ENCODE results near the gene RPS29. TPM values are rescaled to one million over a fixed set of nuclear protein-coding genes. Genes with fewer than 3 reads are reported as not detected.
A peak's percentile ranks its signal among the peaks of the same experiment; 100 is the strongest.

Gene RPS29
- total RNA-seq, 2 experiments from 2014 or later: 3,356 to 3,996 TPM

DNA sequence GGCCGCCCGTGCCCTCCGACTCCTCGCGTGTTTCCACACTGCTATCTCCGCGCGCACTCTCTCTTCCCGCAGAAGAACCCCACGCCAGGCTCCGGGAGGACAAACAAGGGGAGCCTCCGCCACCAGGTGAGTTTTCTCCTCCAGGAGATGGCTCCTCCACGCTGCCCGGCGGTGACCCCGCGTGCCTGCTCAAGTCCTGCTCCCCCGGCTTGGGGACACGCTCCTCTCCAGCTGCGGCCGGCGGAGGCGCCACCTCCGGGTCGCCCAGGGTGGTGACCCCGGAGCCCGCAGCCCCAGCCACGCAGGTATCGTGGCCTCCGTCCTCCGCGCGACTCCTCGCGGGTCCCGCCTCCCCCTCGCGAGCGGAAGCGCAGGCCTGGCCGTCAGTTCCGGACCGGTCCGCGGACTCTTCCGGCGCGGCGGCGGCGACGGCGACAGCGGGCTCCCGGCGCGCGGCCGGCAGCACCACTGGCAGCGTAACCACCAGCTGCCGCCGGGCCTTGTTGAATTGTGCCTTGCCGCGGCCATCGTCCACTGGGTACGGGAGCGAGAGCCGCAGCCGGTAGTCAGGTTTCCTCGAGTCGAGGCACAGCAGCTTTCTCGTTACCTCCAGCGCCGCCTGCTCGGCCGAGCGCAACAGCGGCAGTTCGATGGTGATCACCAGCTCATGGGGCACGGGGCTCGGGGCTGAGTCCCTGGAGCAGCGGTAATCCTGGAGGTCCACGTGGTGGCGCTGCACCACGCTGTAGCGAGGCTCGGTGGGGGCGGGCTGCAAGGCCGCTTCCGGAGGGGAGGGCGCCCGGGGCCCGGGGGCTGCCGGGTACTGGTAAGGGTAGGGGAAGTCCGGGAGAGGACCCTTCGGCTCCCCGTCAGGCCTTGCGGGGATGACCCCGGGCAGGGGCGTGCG lies 47.7 kb upstream of the RPS29 start:
- Mint-ChIP-seq H3K27me3 (no peaks in the 10 kb centered on the region), H3K9me3 (no peaks in the 10 kb centered on the region), H3K27ac (peak overlapping the region; percentile 83), H3K4me1 (ENCODE audit: low read depth) (peaks cover 46% of the 10 kb centered on the region), H3K36me3 (ENCODE audit: low read depth) (peaks cover 44% of the 10 kb centered on the region), H3K4me3 (peak overlapping the region; percentile 98)
- DNase-seq (peak; percentile 89 to 97 (median 93)), ATAC-seq (ENCODE audit: poor library complexity) (peak; percentile 82)
- peak overlapping the region; percentile 83 for H3K4me3 ChIP-seq (ENCODE audit: low read length)
- no peaks in the 10 kb centered on the region for H3K27me3 ChIP-seq (ENCODE audit: control insufficient read depth in 1 of 2, insufficient read depth in 2 of 2, low read length in 2 of 2)
- H3K27ac ChIP-seq (ENCODE audit: low read depth in 1 of 2, low read length in 2 of 2): peak overlapping the region; percentile 97 to 99
- intact Hi-C loops (cut with DNase I, micrococcal nuclease): loop anchor here (1.0 to 5.0 kb wide), 10 partner anchors 13 to 898 kb away; partner anchors contain the start of genes MGAT2 (in 2 of the 2), RPL36AL (in 2 of the 2), RPS29 (in 2 of the 2) and KLHDC1 (in 1 of the 2)
- H3K9me3 ChIP-seq (ENCODE audit: control insufficient read depth in 1 of 2, insufficient read depth in 1 of 2, low read length in 2 of 2): no peaks in the 10 kb centered on the region
- ChIA-PET POLR2A (interaction anchor here (0.5 to 8.6 kb wide), 32 partner anchors 12 to 678 kb away, joined by 3 to 350 read pairs (median 4); partner anchors contain the start of genes DMAC2L, KLHDC1, KLHDC2 and L2HGDH), CTCF (interaction anchor here (0.6 to 5.2 kb wide), 32 partner anchors 11 to 429 kb away, joined by 3 to 168 read pairs (median 4); partner anchors contain the start of genes KLHDC1, KLHDC2, LRR1 and MGAT2)
- peaks cover 7% of the 10 kb centered on the region for H3K36me3 ChIP-seq (ENCODE audit: insufficient read depth, low read length)
- TF ChIP-seq, protein P1, sequence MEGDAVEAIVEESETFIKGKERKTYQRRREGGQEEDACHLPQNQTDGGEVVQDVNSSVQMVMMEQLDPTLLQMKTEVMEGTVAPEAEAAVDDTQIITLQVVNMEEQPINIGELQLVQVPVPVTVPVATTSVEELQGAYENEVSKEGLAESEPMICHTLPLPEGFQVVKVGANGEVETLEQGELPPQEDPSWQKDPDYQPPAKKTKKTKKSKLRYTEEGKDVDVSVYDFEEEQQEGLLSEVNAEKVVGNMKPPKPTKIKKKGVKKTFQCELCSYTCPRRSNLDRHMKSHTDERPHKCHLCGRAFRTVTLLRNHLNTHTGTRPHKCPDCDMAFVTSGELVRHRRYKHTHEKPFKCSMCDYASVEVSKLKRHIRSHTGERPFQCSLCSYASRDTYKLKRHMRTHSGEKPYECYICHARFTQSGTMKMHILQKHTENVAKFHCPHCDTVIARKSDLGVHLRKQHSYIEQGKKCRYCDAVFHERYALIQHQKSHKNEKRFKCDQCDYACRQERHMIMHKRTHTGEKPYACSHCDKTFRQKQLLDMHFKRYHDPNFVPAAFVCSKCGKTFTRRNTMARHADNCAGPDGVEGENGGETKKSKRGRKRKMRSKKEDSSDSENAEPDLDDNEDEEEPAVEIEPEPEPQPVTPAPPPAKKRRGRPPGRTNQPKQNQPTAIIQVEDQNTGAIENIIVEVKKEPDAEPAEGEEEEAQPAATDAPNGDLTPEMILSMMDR (IDR thresholded peaks at IDR 0.05): peak; percentile 86
- H3K4me1 ChIP-seq (ENCODE audit: insufficient read depth, low read length): peaks cover 51% of the 10 kb centered on the region

DNA sequence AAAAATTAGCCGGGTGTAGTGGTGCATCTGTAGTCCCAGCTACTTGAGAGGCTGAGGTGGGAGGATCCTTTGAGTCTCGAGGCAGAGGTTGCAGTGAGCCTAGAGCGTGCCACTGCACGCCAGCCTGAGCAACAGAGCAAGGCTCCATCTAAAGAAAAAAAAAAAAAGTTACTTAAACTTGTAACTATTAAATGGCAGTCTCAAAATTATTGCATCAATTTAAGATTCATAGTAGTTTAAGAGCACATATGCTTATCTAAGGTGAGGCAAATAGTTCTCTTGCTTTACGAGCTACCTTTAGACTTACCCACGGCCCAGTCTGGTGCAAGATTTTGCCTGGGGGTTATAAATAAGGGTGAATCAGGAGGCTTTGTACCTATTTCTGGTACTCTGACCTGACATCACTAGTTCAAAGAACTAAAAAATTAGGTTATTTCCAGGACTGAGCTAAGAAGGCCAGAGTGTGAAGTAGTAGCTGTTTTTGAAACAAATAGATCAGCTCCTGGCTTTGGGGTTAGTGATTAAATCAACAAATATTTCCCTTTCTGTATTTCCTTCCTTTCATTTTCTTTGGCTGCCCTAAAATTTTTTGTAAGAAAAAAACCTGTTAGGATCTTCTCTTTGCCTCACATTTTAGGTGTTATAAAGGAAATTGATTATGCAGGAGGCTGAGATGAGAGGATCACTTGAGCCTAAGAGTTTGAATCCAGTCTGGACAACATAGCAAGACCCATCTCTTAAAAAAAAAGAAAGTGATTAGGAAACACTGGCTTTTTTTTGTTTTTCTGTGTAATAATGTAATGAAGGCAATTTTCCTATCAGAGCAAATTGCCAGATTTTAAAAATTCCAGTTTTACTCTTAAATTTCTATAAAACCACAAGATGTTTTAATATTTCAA lies 38.0 kb upstream of the RPS29 start:
- TF ChIP-seq, protein P1 (IDR thresholded peaks at IDR 0.05): no peak
- H3K4me1 Mint-ChIP-seq (ENCODE audit: low read depth): peaks cover 65% of the 10 kb centered on the region
- Histone ChIP-seq H3K4me1 (ENCODE audit: insufficient read depth, low read length) (peaks cover 24% of the 10 kb centered on the region), H3K9me3 (ENCODE audit: control insufficient read depth in 1 of 2, insufficient read depth in 1 of 2, low read length in 2 of 2) (no peaks in the 10 kb centered on the region), H3K36me3 (ENCODE audit: insufficient read depth, low read length) (peaks cover 6% of the 10 kb centered on the region), H3K4me3 (ENCODE audit: low read length) (no peak overlapping the region), H3K27me3 (ENCODE audit: control insufficient read depth in 1 of 2, insufficient read depth in 2 of 2, low read length in 2 of 2) (no peaks in the 10 kb centered on the region), H3K27ac (ENCODE audit: low read depth in 1 of 2, low read length in 2 of 2) (peak overlapping the region; percentile 29 to 39)
- H3K4me3 Mint-ChIP-seq: peak overlapping the region; percentile 99
- peak overlapping the region; percentile 100 for H3K27ac Mint-ChIP-seq
- H3K9me3 Mint-ChIP-seq: no peaks in the 10 kb centered on the region
- peaks cover 38% of the 10 kb centered on the region for H3K36me3 Mint-ChIP-seq (ENCODE audit: low read depth)
- CTCF ChIA-PET: interaction anchor here (0.8 to 7.4 kb wide), 5 partner anchors 9 to 908 kb away, joined by 3 to 168 read pairs (median 5); partner anchors contain the start of genes DNAAF2, KLHDC2 and MAP4K5
- no peak for ATAC-seq (ENCODE audit: poor library complexity)
- H3K27me3 Mint-ChIP-seq: no peaks in the 10 kb centered on the region
- POLR2A ChIA-PET: interaction anchor here (0.7 to 6.2 kb wide), 7 partner anchors 10 to 193 kb away, joined by 3 to 350 read pairs (median 6); partner anchors contain the start of genes DNAAF2, KLHDC2, LRR1 and RPS29
- intact Hi-C loops (cut with DNase I, micrococcal nuclease): loop anchor here in 1 of 2 experiments (5.0 kb wide), 2 partner anchors 493 to 688 kb away; partner anchors contain the start of genes DMAC2L, L2HGDH and VCPKMT
- peak in 4 of 14 experiments; percentile 22 to 76 (median 58) for DNase-seq

Measured in CD4-positive, alpha-beta T cell (primary cell).